ENCODE results near the gene C1orf116. TPM values are rescaled to one million over a fixed set of nuclear protein-coding genes. Genes with fewer than 3 reads are reported as not detected.

Gene C1orf116
- total RNA-seq, 1 donor from 2014 or later, result 31.9 TPM

GRCh38 chr1:206987873-206988272 lies 44.7 kb downstream of the C1orf116 start:
- Mint-ChIP-seq H3K4me1 (ENCODE audit: low read depth) (peaks cover 6% of the 10 kb centered on the region), H3K27me3 (peaks cover 39% of the 10 kb centered on the region), H3K36me3 (ENCODE audit: insufficient read depth) (no peaks in the 10 kb centered on the region), H3K4me3 (ENCODE audit: low read depth) (no peak overlapping the region), H3K27ac (no peak overlapping the region), H3K9me3 (ENCODE audit: low read depth) (no peaks in the 10 kb centered on the region)
- no peak for DNase-seq (ENCODE audit: low spot score, unreplicated experiment)
- TF ChIP-seq CTCF (IDR thresholded peaks at IDR 0.05; ENCODE audit: unreplicated experiment), result no peak

GRCh38 chr1:206986885-206987284 lies 45.7 kb downstream of the C1orf116 start:
- Mint-ChIP-seq H3K36me3 (ENCODE audit: insufficient read depth) (no peaks in the 10 kb centered on the region), H3K9me3 (ENCODE audit: low read depth) (no peaks in the 10 kb centered on the region), H3K27me3 (peaks cover 39% of the 10 kb centered on the region), H3K4me3 (ENCODE audit: low read depth) (no peak overlapping the region), H3K27ac (no peak overlapping the region), H3K4me1 (ENCODE audit: low read depth) (no peaks in the 10 kb centered on the region)
- no peak for DNase-seq (ENCODE audit: low spot score, unreplicated experiment)
- no peak for TF ChIP-seq CTCF (IDR thresholded peaks at IDR 0.05; ENCODE audit: unreplicated experiment)

GRCh38 chr1:206986402-206986801 lies 46.2 kb downstream of the C1orf116 start:
- Mint-ChIP-seq H3K27me3 (peaks cover 39% of the 10 kb centered on the region), H3K27ac (no peak overlapping the region), H3K36me3 (ENCODE audit: insufficient read depth) (no peaks in the 10 kb centered on the region), H3K4me3 (ENCODE audit: low read depth) (no peak overlapping the region), H3K9me3 (ENCODE audit: low read depth) (no peaks in the 10 kb centered on the region), H3K4me1 (ENCODE audit: low read depth) (no peaks in the 10 kb centered on the region)
- DNase-seq (ENCODE audit: low spot score, unreplicated experiment), result no peak
- TF ChIP-seq CTCF (IDR thresholded peaks at IDR 0.05; ENCODE audit: unreplicated experiment), result no peak

GRCh38 chr1:206985162-206985749 lies 47.3 kb downstream of the C1orf116 start:
- no peaks in the 10 kb centered on the region for H3K4me1 Mint-ChIP-seq (ENCODE audit: low read depth)
- H3K36me3 Mint-ChIP-seq (ENCODE audit: insufficient read depth), result no peaks in the 10 kb centered on the region
- DNase-seq (ENCODE audit: low spot score, unreplicated experiment), result no peak
- H3K27me3 Mint-ChIP-seq, result peaks cover 44% of the 10 kb centered on the region
- H3K4me3 Mint-ChIP-seq (ENCODE audit: low read depth), result no peak overlapping the region
- H3K9me3 Mint-ChIP-seq (ENCODE audit: low read depth), result no peaks in the 10 kb centered on the region
- TF ChIP-seq CTCF (IDR thresholded peaks at IDR 0.05; ENCODE audit: unreplicated experiment), result no peak
- H3K27ac Mint-ChIP-seq, result no peak overlapping the region

GRCh38 chr1:206982216-206982615 lies 50.3 kb downstream of the C1orf116 start:
- H3K36me3 Mint-ChIP-seq (ENCODE audit: insufficient read depth), result no peaks in the 10 kb centered on the region
- peak; percentile 48 for DNase-seq (ENCODE audit: low spot score, unreplicated experiment)
- H3K4me1 Mint-ChIP-seq (ENCODE audit: low read depth), result peaks cover 4% of the 10 kb centered on the region
- no peaks in the 10 kb centered on the region for H3K9me3 Mint-ChIP-seq (ENCODE audit: low read depth)
- H3K4me3 Mint-ChIP-seq (ENCODE audit: low read depth), result no peak overlapping the region
- peak; percentile 82 for TF ChIP-seq CTCF (IDR thresholded peaks at IDR 0.05; ENCODE audit: unreplicated experiment)
- no peak overlapping the region for H3K27ac Mint-ChIP-seq
- H3K27me3 Mint-ChIP-seq, result peaks cover 30% of the 10 kb centered on the region

All from progenitor cell of endocrine pancreas (in vitro differentiated cells).